Measurements from ENCODE around the gene SFMBT2.

The SFMBT2 gene

DNA sequence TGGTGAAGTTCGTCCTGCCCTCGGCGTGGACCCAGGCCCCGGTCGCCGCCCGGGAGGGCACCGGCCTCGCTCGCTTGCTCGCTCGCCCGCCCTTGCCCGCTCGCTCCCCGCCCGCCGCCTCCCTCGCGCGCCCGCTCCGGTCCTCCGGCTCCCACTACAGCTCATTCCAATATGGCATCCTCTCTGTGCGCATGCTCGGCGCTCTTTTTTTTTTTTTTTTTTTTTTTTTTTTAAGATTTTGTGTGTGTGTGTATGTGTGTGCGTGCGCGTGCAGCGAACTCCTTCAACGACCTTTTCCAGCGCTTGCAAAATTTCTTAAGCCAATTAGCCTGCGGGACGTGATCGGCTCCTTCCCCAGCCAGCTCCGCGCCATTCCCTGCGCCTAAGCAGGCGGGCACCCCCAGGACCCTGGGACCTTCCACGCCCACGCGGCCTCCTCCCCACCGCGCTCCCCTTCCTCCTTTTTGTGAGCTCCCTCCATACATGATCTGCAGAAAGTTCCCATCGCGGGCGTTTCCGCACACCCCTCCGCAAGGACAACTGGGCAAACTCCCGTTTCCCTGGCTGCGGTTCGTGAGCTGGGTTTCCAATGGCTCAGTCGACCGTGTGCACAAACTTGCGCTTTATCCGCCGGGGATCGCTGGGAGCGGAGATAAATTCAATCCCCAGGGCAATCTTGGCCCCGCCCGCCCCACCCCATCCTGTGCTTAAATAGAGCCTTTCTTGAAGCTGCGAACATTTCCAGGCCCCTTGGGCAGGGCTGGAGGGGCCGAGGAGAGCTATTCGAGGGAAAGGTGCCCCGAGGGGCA is at the start of gene SFMBT2:
TSS of gene SFMBT2 (minus strand) at position 173 of the 809 bp plus-strand sequence. CDS start 29,136 bp downstream, outside the sequence.
- peak; percentile 6 for DNase-seq

DNA sequence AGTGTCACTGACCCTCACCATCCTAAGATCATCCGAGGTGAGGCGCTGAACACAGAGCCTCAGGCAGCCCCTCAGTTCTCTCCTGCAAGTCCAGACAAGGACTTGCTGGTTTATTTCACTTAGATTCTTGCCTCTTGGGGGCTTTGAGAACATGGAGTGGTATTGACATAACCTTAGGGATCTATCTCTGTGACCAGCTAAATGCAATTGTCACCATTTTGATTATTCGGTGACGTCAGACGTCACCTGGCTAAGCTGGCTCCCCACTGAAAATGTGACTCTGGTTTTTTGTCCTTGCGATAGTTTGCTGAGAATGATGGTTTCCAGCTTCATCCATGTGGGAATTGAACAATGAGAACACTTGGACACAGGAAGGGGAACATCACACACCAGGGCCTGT is 49.2 kb upstream of the SFMBT2 start:
- DNase-seq, result no peak

DNA sequence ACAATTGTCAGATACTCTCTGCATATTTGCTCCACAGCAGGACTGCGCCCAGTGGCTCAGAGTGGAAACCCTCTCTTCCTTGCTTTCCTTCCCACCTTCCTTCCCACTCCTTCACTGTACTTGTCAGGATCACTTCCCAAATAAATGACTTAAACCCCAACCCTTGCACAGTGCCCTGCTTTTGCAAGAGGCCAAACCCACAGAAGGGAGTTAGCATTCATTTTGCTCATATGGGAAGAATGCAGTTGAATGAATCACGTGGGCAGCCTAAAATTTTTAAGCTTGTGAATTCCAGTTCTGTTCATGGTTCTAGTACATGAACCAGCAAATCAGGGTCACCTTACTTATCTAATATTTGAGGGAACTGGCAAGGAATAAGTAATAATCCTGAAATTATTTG is 47.7 kb upstream of the SFMBT2 start:
- no peak for DNase-seq

DNA sequence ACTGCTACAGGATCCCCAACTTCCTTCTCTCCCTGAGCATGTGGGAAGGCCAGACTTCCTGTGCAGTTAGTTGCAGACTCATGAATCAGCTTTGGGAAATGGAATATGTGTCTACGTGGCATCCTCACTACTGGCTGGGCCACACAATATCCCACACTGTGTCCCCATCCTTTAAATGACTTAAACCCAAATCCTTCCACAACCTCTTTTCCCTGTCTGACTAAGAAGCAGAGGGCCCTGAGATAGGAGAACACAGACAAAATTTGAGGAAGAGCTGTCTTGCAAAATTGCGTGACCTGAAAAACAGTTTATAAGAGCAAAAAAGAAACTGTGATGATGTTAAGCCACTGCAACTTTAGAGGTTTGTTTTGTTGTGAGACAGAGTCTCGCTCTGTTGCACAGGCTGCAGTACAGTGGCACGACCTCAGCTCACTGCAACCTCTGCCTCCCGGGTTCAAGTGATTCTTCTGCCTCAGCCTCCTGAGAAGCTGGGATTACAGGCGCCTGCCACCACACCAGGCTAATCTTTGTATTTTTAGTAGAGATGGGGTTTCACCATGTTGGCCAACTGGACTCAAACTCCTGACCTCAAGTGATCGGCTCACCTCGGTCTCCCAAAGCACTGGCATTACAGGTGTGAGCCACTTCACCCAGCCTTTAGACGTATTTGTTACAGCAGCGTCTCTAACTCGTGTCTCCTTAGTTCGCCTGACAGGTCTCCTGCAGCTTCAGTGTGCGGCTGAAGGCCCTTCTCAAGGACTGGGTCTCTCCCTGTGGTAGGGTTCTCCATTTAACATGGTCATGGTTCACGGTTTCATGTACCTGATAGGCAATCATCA is 46.9 kb upstream of the SFMBT2 start:
- no peak for DNase-seq

DNA sequence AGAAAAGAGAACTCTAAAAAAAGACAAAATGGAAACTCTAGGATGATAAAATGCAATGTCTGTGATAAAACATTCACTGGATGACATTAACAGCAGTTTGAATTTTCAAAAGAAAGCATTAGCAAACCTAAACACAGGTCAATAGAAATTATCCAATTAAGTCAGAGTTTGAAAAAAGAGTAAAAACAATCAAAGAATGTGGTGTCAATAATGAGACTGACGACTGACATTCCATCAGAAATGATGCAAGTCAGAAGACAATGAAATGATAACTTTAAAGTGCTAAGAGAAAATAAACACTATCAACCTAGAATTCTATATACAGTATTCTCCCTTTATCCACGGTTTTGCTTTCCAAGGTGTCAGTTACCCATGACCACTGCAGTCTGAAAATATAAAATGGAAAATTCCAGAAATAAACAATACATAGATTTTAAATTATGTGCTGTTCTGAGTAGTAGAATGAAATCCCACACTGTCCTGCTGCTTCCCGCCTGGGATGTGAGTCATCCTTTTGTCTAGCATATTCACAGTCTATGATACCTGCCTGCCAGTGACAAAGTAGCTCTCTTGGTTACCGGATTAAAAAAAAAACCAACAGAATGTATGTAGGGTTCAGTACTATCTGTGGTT is 38.3 kb upstream of the SFMBT2 start:
- DNase-seq, result no peak

DNA sequence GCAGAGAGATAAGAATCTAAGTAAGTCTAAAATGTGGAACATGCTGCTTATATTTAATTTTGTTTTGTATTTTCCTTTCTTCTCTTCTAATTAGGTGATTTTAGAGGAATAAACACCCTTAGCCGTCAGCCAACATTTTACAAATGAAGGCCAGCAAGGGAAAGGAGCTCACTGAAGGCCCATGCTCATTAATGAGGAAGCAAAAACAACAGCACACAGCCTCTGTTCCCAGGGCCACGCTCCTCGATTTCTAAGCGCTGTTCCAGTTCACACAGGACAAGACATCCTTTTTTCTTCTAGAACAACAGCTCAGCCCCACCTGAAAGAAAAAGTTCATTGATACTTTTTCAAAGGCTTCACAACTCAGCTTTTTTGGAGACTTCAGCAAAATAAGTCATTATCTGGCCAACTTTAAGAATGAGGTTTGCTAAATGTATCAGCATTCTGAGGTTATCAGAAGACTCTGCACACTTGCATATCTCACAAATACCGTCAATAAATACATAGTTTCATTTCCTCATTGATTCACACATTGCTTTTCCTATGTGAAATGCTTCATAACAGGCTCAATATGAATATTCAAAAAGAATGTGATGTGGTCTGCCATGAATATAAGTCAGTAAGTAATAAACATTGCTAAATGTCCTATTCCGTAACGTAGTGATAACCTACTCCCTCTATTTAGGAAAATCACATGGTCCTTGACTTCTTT is 34.8 kb upstream of the SFMBT2 start:
- no peak for DNase-seq

DNA sequence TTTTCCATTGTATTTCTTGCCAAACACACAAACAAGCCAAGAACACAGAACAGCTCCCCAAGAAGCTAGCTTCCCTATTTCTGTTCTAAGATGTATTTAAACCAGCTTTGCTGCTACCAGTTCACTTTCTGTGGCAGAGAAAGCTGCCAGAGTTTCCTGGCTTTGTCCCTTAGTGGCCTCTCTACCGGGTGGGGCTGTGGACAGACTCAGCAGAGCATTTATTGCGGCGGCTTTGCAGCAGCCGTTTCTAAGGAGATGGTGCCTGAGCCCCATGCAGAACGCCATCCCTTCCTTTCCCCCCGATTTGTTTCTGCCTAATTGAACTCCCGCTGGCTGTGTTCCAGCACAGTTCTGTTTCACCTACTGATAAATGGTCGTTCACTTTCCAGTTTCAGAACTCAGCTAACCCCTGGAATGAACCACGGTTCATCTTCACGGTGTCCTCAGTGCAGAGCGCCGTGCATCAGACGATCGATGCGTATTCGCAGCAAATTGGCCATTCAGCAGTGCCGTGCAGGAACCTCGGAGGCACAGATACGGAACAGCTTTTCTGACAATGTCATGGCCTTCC is 33.8 kb upstream of the SFMBT2 start:
- no peak for DNase-seq

DNA sequence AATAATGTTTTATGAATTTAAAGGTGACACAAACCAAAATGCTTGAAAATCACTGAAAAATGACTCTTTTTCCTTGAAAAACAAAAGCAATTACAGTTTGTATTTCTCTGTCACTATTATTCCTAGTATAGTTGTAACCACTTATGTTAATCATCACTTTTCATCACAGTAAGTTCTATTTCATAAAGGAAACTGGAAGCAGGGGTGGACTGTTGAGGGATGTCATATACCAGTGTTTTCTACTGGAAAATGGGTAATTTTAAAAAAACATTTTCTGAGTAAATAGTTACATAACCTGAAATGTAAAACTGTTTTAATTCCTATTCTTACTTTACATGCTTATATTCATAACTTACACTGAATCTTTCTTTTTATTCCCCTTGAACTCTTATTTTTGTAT is 32.2 kb upstream of the SFMBT2 start:
- no peak for DNase-seq

DNA sequence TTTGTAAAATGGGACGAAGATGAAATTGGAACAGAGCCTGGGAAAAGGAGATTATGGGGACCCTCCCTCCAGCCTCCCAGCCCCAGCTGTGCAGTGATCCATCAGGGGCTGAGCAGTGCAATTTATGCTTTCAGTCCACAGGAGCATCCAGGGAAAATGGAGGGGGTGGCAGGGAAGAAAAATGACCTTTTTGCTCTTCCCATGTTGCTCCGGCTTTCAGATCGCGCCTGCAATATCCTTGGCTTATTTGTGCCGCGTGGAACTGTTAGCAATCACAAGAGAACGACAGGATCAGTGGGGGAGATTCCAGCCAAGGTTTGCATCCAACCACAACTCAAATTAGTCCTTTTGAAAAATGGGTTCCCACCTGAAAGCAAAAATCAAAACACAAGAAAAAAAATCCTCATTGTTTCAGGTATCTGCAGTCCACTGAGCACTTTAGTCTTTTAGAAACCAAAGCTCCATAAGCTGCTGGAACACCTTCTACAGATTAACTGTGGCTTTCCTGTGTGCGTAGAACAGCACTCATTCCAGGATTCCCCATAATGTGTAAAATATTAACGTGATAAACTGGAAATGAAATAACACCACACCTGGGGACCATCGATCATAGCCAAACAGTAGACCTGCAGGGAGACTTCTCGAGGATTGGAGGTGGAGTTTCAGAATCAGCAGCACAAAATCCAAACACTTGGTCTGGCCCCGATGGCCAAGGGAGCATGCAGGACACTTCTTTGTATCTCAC is 30.7 kb upstream of the SFMBT2 start:
- no peak for DNase-seq

DNA sequence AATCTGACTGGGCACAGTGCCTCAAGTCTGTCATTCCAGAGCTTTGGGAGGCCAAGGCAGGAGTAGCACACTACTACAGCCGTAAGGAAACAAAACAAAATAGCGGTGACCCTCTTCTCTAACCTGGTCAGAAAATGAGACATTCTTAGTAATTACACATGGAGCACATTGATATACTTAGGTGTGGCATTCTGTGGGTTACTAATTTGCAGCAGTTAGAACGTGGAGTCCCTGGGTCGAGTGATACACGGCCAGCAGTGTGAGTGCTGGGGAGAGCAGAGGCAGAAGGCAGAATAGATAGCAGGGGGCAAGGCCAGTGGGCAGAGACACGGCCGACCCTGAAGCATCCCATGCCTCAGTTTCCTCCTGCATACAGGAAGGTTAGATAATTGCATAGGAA is 28.9 kb upstream of the SFMBT2 start:
- DNase-seq, result no peak

DNA sequence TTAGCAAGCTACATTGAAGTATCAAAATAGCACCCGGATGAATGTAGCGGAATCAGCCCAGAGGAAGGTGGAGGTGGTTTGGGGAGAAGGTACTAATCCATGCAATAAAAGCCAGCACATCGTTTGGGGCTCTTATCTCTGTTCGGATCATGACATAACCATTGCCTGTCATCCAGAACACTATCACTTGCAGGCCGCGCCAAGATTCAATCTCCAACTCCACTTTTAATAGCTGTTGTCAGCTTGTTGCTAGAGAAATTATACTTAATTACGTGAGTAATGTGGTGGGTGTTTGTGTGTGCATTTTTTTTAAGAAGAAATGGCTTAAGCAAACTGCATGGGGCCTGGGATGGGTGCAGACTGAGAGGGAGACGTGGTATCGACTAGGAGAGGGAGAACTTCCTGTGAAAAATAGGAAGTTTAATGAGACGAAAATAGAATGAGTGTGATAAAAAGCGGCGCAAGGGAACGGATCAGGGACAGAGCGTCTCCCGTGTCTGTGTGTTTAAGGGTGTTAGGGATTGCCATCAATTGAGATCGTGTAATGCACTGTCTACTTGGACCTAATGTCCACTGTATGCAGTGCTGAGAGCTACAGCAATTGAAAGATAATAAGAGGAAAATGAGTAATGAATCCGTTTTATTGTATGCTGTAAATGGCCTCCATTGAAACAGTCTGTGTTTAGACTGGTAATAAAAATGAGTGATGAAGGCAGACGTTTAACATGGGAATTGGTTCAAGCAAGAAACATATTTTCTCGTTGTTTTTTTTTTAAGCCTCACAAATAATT is 27.6 kb upstream of the SFMBT2 start:
- peak; percentile 4 for DNase-seq

DNA sequence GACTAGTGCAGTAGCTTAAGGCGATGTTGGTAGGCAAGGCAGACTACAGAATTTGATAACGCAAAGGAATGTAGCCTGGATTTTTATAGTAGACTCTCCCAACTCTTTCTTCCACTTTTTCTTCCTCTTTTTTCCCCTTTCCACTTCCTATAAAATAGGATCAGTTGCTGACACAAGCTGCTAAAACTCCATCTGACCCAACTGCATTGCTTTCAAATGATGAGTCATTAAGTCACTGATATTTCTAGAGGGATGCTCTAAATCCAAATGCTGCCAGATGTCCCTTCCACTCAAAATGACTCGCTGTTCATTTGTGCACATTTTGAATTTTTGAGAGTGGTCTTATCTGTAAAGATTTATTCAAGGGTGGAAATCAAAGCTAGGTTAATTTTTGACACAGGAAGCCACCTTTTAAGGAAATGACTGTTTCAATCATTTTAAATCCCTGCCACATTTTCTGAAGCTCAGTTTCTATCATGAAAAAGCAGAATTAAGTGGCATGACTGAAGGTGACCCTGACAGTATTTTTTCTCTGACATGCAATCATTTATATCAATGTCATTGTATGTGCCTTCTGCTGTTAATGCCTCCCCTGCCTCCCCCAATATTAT is 25.8 kb upstream of the SFMBT2 start:
- no peak for DNase-seq

DNA sequence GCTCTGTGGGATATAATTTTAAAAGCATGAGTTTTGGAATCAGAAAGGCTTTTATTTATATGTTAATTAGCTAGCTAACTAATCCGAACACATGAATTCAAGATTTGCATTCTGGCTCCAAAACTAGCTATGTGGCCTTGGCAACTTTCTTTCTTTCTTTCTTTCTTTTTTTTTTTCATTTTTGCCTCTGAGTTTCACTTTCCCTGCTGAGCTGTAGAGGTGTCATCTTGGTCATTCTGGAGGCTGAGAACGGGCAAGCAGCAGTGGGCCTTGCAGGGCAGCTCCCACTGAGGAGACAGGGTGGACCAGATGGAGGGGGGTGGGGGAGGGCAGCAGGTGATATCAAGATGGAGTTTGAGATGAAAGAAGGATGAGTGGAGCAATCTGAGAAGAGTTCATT is 24.8 kb upstream of the SFMBT2 start:
- DNase-seq, result no peak

DNA sequence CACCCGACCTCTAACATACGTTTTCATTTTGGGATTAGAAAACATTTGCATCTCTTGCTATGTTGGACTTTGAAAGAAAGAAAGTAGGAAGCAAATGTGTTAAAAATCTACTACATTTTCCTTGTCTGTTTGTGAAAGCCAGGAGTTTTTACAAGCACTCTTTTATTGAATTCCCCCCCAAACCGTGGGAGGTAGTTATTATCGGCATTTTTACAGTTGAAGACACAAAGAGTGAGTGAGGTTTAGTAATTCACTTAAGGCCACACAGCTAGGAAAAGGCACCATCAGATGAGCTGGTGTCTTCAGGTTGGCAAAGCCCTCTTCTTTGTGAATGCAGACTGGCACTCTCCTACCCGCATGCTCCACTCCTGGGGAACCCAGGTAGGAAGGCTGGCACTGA is 23.5 kb upstream of the SFMBT2 start:
- DNase-seq, result no peak

DNA sequence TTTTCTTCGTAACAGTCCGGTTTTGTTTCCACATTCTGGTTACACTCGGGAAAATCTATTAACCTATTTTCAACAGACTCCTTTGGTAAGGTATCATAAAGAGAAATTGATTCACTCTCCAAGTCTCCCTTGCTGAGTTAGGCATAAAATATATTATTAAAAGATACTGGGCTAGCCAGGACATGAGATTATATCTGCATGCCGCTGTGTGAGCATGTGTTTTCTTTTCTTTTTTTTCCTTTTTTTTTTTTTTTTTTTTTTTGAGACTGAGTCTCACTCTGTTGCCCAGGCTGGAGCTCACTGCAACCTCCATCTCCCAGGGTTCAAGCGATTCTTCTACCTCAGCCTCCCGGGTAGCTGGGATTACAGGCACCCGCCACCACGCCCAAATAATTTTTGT is 23.0 kb upstream of the SFMBT2 start:
- no peak for DNase-seq

DNA sequence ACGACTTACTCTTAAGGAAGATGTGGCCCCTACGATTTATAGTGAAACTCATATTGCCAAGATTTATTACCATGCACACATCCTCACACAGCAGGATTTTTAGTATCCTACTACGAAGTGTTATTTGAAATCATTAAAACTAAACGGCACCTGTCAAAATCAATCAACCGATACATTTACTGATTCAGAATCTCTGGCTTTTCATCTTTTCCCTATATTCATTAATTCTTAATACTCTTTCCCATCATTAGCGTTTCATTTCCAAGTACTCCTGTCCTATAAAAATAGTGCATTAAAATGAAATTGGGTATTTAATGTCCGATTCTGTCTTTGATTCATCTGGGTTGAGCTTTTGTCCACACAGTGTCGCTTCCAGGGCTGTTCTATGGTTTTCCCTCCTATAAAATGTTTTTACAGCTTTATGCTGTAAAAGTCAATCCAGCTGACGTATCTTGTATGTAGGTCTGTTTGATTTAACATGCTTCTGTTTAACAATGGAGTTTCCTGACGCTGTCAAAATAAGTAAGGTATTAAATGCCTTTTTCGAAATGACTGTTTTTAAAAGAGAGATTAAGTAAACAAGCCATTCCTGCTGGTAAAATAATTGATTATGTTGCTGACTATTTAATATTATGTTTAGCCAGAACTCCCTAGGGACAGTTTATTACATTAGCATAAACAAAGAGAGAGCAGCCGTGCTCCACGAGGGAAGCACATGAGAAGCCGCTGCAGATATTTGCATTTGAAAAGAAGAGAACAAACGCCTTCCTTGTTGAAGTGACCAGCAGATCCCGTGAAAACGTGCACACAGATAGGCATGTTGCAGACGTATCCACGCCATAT is 22.3 kb upstream of the SFMBT2 start:
- peak; percentile 59 for DNase-seq

DNA sequence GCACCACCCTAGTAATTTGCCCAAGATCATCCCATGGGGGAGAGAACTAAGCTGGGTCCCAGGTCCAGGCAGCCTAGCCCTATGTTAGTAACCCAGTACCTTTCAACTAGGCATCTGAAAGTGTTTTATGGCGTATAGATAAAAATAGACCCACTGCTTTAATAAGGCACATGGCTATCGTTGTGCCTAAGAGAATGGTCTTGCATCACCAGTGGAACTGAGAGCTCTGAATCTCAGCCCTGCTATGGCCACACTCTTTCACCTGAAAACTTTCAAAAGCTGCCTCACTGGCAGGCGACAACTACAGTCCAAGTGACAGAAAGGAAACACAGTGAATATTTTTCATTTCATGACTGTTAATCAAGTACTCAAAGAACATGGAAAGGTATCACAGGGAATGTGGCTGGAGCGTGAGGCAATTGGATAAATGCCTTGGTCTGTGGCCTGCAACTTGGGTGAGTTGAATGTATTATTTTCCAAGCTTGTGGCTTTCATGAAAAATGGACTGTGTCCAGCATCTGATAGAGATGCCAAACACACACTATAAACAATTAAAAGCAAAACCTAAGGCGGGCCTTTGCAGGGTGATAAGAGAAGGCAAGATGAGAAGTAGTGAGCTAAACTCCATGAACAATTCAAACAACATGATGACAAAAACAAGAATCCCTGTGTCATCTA is 18.0 kb upstream of the SFMBT2 start:
- no peak for DNase-seq

DNA sequence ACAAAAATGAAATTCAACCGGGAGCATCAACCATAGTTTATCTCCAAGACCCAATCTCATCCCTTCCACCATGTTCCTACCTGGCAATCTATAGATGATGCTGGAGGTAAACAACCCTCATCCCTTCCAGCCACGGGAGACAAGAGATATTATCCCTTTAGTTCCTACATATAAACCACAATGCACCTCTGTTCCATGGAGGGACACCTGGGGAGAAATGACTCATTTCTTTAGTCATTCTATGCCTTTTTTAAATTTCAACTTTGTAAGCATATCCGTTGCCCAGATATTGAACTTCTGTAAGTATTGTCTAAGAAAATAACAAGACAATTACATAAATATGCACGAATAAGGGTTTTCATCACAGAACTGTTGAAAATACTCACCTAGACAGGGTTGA is 15.5 kb upstream of the SFMBT2 start:
- no peak for DNase-seq

DNA sequence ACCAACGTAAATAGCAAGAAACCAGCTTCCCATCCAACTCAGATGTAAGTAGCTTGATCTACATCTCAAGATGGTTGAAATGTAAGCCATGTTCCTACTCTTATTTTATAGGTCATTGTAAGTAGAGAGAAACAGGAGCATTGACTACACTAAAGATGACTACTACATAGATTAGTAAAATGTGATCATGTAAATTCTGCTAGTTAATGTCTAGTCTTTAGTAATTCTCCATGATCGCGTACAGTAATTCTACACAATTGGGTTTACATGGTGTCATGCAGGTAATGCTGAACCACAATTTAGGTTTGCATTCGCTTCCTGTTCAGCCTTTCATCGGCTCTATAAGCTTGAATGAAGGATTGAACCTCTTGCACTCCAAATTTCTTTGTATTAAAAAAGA is 14.9 kb upstream of the SFMBT2 start:
- DNase-seq, result no peak

Data from NCI-H1417 treated with DMSO at 0.1 percent for 48 hours (cell line).